WTC11 (cell line): Measurements from ENCODE around the gene CCDC71. TPM values are rescaled to one million over a fixed set of nuclear protein-coding genes. Genes with fewer than 3 reads are reported as not detected.
A peak's percentile ranks its signal among the peaks of the same experiment; 100 is the strongest.

ENCODE experiments used
- ATAC-seq: fragments of 200-7000 bp; cut with Tn5 transposase; 2 replicates; pipeline ENCODE4 v1.10.0; 2021; ENCODE audit warnings: mild to moderate bottlenecking, moderate library complexity
- CTCF ChIA-PET: fragments of 300-600 bp; sonication (Branson Sonifier 250); formaldehyde crosslinking; loops from one replicate; lab custom pipeline; 2021; ENCODE audit warnings: antibody characterized with exemption; lab: Charles Lee
- POLR2A ChIA-PET: fragments of 350-600 bp; sonication (Branson Sonifier 250); formaldehyde crosslinking; loops from one replicate; lab custom pipeline; 2021; ENCODE audit warnings: antibody characterized with exemption; lab: Charles Lee
- DNase-seq: peaks from one replicate; pipeline ENCODE4 v3.0.0; 2021; ENCODE audit warnings: low spot score
- H3K27ac Mint-ChIP-seq: 2 replicates; pipeline ENCODE4 v1.8.0; 2021; ENCODE audit warnings: mixed read lengths
- H3K27me3 Mint-ChIP-seq: 2 replicates; pipeline ENCODE4 v1.8.0; 2021; ENCODE audit warnings: low read depth, mild to moderate bottlenecking, moderate library complexity, mixed read lengths
- H3K36me3 Mint-ChIP-seq: 2 replicates; pipeline ENCODE4 v1.8.0; 2021; ENCODE audit warnings: mixed read lengths
- H3K4me1 Mint-ChIP-seq: 2 replicates; pipeline ENCODE4 v1.8.0; 2022; ENCODE audit warnings: mixed read lengths
- H3K4me3 Mint-ChIP-seq: 2 replicates; pipeline ENCODE4 v1.8.0; 2021; ENCODE audit warnings: mild to moderate bottlenecking, moderate library complexity, mixed read lengths
- H3K9me3 Mint-ChIP-seq: 2 replicates; pipeline ENCODE4 v1.8.0; 2021; ENCODE audit warnings: mixed read lengths
- AFF4 ChIP-seq: sonication (generic); formaldehyde crosslinking; IDR thresholded peaks from 2 replicates; pipeline ENCODE4 v1.8.1; 2023; ENCODE audit warnings: mild to moderate bottlenecking, missing genetic modification reagents, borderline replicate concordance
- ATF2 ChIP-seq: sonication (generic); formaldehyde crosslinking; IDR thresholded peaks from 2 replicates; pipeline ENCODE4 v1.8.1; 2022; ENCODE audit warnings: low read depth, missing genetic modification reagents, borderline replicate concordance
- ATF6 ChIP-seq: sonication (generic); formaldehyde crosslinking; IDR thresholded peaks from 2 replicates; pipeline ENCODE4 v1.8.1; 2023; ENCODE audit warnings: mild to moderate bottlenecking, missing genetic modification reagents
- CBFB ChIP-seq: sonication (generic); formaldehyde crosslinking; IDR thresholded peaks from 2 replicates; pipeline ENCODE4 v1.8.1; 2022; ENCODE audit warnings: mild to moderate bottlenecking, low read depth, missing genetic modification reagents
- CREM ChIP-seq: sonication (generic); formaldehyde crosslinking; IDR thresholded peaks from 2 replicates; pipeline ENCODE4 v1.8.1; 2022; ENCODE audit warnings: mild to moderate bottlenecking, missing genetic modification reagents, moderate library complexity
- E2F5 ChIP-seq: sonication (generic); formaldehyde crosslinking; IDR thresholded peaks from 2 replicates; pipeline ENCODE4 v1.8.1; 2022; ENCODE audit warnings: mild to moderate bottlenecking, moderate library complexity, missing genetic modification reagents
- EMX1 ChIP-seq: fragments of 250-450 bp; sonication (Bioruptor Pico); IDR thresholded peaks from 2 replicates; pipeline ENCODE4 v1.8.0; 2021; ENCODE audit warnings: mild to moderate bottlenecking
- ERG ChIP-seq: fragments of 250-450 bp; sonication (Bioruptor Pico); IDR thresholded peaks from 2 replicates; pipeline ENCODE4 v1.8.0; 2021; ENCODE audit warnings: mild to moderate bottlenecking
- FOXP1 ChIP-seq: sonication (generic); formaldehyde crosslinking; IDR thresholded peaks from 2 replicates; pipeline ENCODE4 v1.8.0; 2022; ENCODE audit warnings: missing genetic modification reagents, mild to moderate bottlenecking, moderate library complexity, borderline replicate concordance
- HMGA2 ChIP-seq: fragments of 250-450 bp; sonication (Bioruptor Pico); IDR thresholded peaks from 2 replicates; pipeline ENCODE4 v1.4.0; 2021; ENCODE audit warnings: mild to moderate bottlenecking, moderate library complexity
- MAX ChIP-seq: sonication (generic); formaldehyde crosslinking; IDR thresholded peaks from 2 replicates; pipeline ENCODE4 v1.8.0; 2022; ENCODE audit warnings: mild to moderate bottlenecking, missing genetic modification reagents
- NFYB ChIP-seq: sonication (generic); formaldehyde crosslinking; conservative IDR thresholded peaks from 2 replicates; pipeline ENCODE4 v1.8.0; 2022; ENCODE audit warnings: low read depth, missing genetic modification reagents
- PRRX2 ChIP-seq: fragments of 250-450 bp; sonication (Bioruptor Pico); IDR thresholded peaks from 2 replicates; pipeline ENCODE4 v1.8.0; 2021; ENCODE audit warnings: mild to moderate bottlenecking
- TEAD4 ChIP-seq: sonication (generic); formaldehyde crosslinking; IDR thresholded peaks from 2 replicates; pipeline ENCODE4 v1.8.0; 2022; ENCODE audit warnings: mild to moderate bottlenecking, missing genetic modification reagents
- USF1 ChIP-seq: sonication (generic); formaldehyde crosslinking; IDR thresholded peaks from 2 replicates; pipeline ENCODE4 v1.8.0; 2022; ENCODE audit warnings: mild to moderate bottlenecking, missing genetic modification reagents
- ZNF121 ChIP-seq: sonication (generic); formaldehyde crosslinking; IDR thresholded peaks from 2 replicates; pipeline ENCODE4 v1.8.0; 2023; ENCODE audit warnings: missing genetic modification reagents
- ZNF396 ChIP-seq: fragments of 250-450 bp; sonication (Bioruptor Pico); IDR thresholded peaks from 2 replicates; pipeline ENCODE4 v1.8.0; 2021; ENCODE audit warnings: mild to moderate bottlenecking, moderate library complexity, borderline replicate concordance
- ZNF416 ChIP-seq: fragments of 250-450 bp; sonication (Bioruptor Pico); IDR thresholded peaks from 2 replicates; pipeline ENCODE4 v1.9.0; 2021; ENCODE audit warnings: mild to moderate bottlenecking, inconsistent platforms
- ZNF423 ChIP-seq: fragments of 250-450 bp; sonication (Bioruptor Pico); IDR thresholded peaks from 2 replicates; pipeline ENCODE4 v2.1.2; 2022; ENCODE audit warnings: mild to moderate bottlenecking, moderate library complexity
- ZNF512 ChIP-seq: sonication (generic); formaldehyde crosslinking; IDR thresholded peaks from 2 replicates; pipeline ENCODE4 v1.8.1; 2022; ENCODE audit warnings: missing genetic modification reagents, borderline replicate concordance
- total RNA-seq: library from RNA; stranded (reverse); gene quantifications from 3 replicates; pipeline ENCODE4 v1.2.3, GENCODE V29; 2021

Gene CCDC71
- total RNA-seq, 1 experiment from 2014 or later, result 29.8 TPM

- no peak for TF ChIP-seq PRRX2 (CRISPR knock-in tag)
- no peak for TF ChIP-seq ZNF416 (CRISPR knock-in tag)
- no peak for TF ChIP-seq ATF6 (CRISPR knock-in tag)
- no peak for TF ChIP-seq CBFB
- no peak for TF ChIP-seq ATF2 (CRISPR knock-in tag)
- TF ChIP-seq ZNF423 (CRISPR knock-in tag), result no peak
- TF ChIP-seq NFYB (CRISPR knock-in tag), result no peak
- no peak for TF ChIP-seq HMGA2 (CRISPR knock-in tag)
- 0 out of 2 replicates have a peak, but pooled peaks have one; percentile 29 for TF ChIP-seq TEAD4 (CRISPR knock-in tag)
- TF ChIP-seq ZNF396 (CRISPR knock-in tag), result no peak
- TF ChIP-seq ERG (CRISPR knock-in tag), result no peak
- no peak for TF ChIP-seq ZNF512 (CRISPR knock-in tag)
Measured at GRCh38 chr3:49132437-49133225, 33.5 kb downstream of the CCDC71 start, which contains the start of gene LAMB2 (continued).

GRCh38 chr3:49132073-49132436 lies 34.1 kb downstream of the CCDC71 start:
- no peak for ATAC-seq
- ChIA-PET CTCF (interaction anchor here (0.6 to 3.4 kb wide), 14 partner anchors 11 to 468 kb away, joined by 3 to 36 read pairs (median 6); partner anchors contain the start of genes KLHDC8B, QRICH1, USP19 and USP4), POLR2A (interaction anchor here (0.7 to 1.5 kb wide), 5 partner anchors 11 to 125 kb away, joined by 3 to 6 read pairs (median 3); partner anchors contain the start of genes QRICH1, USP19 and WDR6)
- H3K36me3 Mint-ChIP-seq, result no peaks in the 10 kb centered on the region
- H3K4me3 Mint-ChIP-seq, result peak overlapping the region; percentile 89
- peaks cover 12% of the 10 kb centered on the region for H3K4me1 Mint-ChIP-seq
- H3K27me3 Mint-ChIP-seq, result no peaks in the 10 kb centered on the region; the same call in 1 of the 2 replicates
- TF ChIP-seq ZNF121 (CRISPR knock-in tag), result no peak
- no peak for TF ChIP-seq MAX (CRISPR knock-in tag)
- 0 out of 2 replicates have a peak, but pooled peaks have one; percentile 10 for TF ChIP-seq FOXP1 (CRISPR knock-in tag)
- no peak overlapping the region for H3K27ac Mint-ChIP-seq
- no peaks in the 10 kb centered on the region for H3K9me3 Mint-ChIP-seq
- DNase-seq, result no peak

- peak overlapping the region; percentile 89 for H3K4me3 Mint-ChIP-seq
- no peaks in the 10 kb centered on the region for H3K36me3 Mint-ChIP-seq
- ATAC-seq (no peak), DNase-seq (no peak)
- no peaks in the 10 kb centered on the region; the same call in 1 of the 2 replicates for H3K27me3 Mint-ChIP-seq
- peak overlapping the region; percentile 5; the same call in 1 of the 2 replicates for H3K27ac Mint-ChIP-seq
- CTCF ChIA-PET, result interaction anchor here (1.2 to 3.4 kb wide), 8 partner anchors 11 to 445 kb away, joined by 3 to 36 read pairs (median 7); partner anchors contain the start of genes KLHDC8B, NDUFAF3, QRICH1 and USP19
- POLR2A ChIA-PET, result interaction anchor here (1.5 kb wide), 1 partner anchor 38 kb away, joined by 6 read pairs; the partner anchor contains the start of gene QRICH1
- peaks cover 12% of the 10 kb centered on the region for H3K4me1 Mint-ChIP-seq
- no peaks in the 10 kb centered on the region for H3K9me3 Mint-ChIP-seq
- TF ChIP-seq E2F5 (CRISPR knock-in tag) (no peak), EMX1 (CRISPR knock-in tag) (no peak), CREM (CRISPR knock-in tag) (no peak), AFF4 (CRISPR knock-in tag) (no peak), USF1 (CRISPR knock-in tag) (no peak)
Measured at GRCh38 chr3:49131576-49131975, 34.6 kb downstream of the CCDC71 start.
